GM13977 (cell line): ENCODE results near the gene PLA1A.

Source experiments
- DNase-seq: peaks from one replicate; pipeline ENCODE4 v3.0.0; 2012; ENCODE audit warnings: low spot score
- in situ Hi-C: fragments of 300-500 bp; cut with MboI; formaldehyde crosslinking; loops from one replicate; pipeline ENCODE4 v1.12.0; 2022; ENCODE audit warnings: low sequenced_read_pairs, low pct_unique_long_range_greater_than_20kb, mixed read lengths, inconsistent platforms; ENCODE audit not compliant: unreplicated experiment
- TF ChIP-seq, protein P1 (sequence below): IDR thresholded peaks from 2 replicates; pipeline ENCODE4 v1.5.1; 2012; ENCODE audit warnings: mild to moderate bottlenecking, control low read depth; ENCODE audit not compliant: insufficient read depth; ENCODE audit errors: extremely low read depth, missing control alignments

Gene PLA1A

DNA sequence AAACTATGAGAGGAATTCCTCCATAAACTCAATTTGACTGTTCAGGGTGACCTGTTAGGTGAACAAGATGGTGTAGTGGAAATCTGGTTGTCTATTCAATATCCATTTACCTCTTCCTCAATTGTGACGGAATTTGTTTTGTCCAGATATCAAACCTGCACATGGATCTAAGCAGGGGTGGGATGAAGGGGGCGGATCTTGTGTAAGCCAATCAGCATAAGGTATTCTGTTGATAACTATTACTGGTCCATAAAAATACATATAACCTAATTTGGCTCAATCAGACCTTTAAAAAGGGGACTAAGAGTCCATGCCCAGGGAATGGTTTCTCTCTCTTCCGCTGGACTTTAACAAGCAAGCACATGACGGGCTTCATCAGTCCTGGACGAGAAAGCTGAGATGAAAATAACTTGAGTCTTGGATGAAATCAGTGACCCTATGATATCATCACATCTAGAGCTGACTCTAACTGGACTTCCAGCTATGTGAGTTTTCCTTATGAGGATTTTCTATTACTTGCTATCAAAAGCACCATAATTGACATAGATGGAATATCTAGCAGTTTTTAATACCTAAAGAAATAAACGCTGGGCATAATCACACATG is 68.4 kb downstream of the PLA1A start:
- TF ChIP-seq, protein P1, sequence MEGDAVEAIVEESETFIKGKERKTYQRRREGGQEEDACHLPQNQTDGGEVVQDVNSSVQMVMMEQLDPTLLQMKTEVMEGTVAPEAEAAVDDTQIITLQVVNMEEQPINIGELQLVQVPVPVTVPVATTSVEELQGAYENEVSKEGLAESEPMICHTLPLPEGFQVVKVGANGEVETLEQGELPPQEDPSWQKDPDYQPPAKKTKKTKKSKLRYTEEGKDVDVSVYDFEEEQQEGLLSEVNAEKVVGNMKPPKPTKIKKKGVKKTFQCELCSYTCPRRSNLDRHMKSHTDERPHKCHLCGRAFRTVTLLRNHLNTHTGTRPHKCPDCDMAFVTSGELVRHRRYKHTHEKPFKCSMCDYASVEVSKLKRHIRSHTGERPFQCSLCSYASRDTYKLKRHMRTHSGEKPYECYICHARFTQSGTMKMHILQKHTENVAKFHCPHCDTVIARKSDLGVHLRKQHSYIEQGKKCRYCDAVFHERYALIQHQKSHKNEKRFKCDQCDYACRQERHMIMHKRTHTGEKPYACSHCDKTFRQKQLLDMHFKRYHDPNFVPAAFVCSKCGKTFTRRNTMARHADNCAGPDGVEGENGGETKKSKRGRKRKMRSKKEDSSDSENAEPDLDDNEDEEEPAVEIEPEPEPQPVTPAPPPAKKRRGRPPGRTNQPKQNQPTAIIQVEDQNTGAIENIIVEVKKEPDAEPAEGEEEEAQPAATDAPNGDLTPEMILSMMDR = no peak
- no peak for DNase-seq
- in situ Hi-C loops = no loop called here

DNA sequence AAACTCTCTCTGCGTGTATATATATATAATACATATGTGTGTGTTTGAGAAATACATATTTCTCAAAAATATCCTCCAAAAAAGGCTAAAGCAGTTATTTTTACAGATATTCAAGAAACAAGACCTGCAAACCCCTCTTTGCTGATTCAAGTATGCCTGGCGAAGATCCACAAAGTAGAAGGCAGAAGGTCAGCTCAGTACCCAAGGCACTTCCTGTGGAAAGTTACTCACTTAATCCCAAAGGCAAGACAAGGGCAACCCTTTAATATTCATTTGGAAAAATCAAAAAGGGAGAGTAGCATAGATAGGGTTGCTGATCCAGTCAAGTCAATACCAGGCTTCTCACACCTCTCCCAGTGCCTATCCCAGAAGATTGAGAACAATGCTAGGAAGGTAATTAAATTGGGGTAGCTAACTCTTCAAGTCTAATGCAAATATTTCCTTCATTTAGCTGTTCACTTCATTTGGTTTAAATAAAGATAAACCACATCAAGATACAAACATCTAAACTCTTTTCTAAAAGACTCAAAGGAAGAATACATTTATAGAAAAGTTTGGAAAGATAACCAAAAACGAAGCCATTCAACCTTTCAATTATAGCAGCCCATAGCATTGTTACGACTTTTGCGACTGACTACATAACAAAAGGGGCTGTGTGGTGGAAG is 72.4 kb downstream of the PLA1A start:
- in situ Hi-C loops = no loop called here
- TF ChIP-seq, protein P1 = no peak
- DNase-seq = no peak

DNA sequence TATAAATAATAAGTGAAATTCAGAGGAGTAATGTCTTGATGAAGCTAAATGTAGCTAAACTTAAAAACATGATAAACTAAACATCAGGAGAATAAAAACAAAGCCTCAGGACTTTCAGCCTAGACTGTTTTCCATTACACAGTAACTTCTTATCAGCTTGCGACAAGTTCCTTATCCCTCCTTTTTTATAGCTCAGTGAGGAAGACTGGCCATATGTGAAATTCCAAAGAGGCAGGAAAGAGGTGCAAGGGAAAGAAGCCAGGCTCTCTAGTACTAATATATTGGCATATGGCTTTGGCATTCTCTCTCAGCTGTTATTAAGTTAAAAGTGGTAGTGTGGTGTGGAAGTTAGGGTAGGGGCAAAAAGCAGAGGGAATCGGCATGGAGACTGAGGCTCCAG is 75.1 kb downstream of the PLA1A start:
- TF ChIP-seq, protein P1 = no peak
- DNase-seq = no peak
- in situ Hi-C loops = no loop called here

DNA sequence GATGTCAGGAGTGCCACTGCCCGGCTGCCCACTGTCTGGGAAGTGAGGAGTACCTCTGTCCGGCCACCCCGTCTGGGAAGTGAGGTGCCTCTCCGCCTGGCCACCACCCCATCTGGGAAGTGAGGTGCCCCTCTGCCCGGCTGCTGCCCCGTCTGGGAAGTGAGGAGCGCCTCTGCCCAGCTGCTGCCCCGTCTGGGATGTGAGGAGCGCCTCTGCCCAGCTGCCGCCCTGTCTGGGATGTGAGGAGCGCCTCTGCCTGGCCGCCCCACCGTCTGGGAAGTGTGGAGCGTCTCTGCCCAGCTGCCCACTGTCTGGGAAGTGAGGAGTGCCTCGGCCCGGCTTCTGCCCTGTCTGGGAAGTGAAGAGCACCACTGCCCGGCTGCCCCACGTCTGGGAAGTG is 76.2 kb downstream of the PLA1A start:
- DNase-seq = no peak
- in situ Hi-C loops = no loop called here
- TF ChIP-seq, protein P1 = no peak

- in situ Hi-C loops = loop anchor here (25.0 kb wide), 1 partner anchor 538 kb away; the partner anchor contains the start of gene TEX55
Measured at GRCh38 chr3:119675188-119675874, 77.6 kb downstream of the PLA1A start.

DNA sequence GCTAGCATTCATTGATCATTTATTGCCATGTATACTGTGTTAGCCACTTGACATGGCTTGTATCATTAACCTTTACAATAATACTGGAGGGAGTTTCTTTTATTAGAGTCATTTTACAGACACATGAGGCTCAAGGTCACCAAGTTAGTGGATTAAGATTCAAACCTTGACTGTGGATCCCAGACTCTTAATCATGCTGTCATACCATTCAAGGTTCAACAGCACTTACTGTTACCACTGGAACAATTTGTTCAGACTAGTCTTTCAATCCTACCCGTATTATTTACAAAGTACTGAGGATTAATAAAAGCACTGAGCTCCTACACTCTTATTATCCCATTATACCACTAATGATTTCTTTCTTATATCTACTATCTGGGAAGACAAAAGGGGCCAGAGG is 78.3 kb downstream of the PLA1A start:
- in situ Hi-C loops = loop anchor here (25.0 kb wide), 1 partner anchor 539 kb away; the partner anchor contains the start of gene TEX55
- DNase-seq = no peak
- TF ChIP-seq, protein P1 = no peak

More at GRCh38 chr3:119675188-119675874, 77.6 kb downstream of the PLA1A start:
- no peak for DNase-seq
- TF ChIP-seq, protein P1 = no peak
